Measurements from ENCODE around the gene BRD9. TPM values are rescaled to one million over a fixed set of nuclear protein-coding genes. Genes with fewer than 3 reads are reported as not detected.
A peak's percentile ranks its signal among the peaks of the same experiment; 100 is the strongest.
"Not testable (repeated sequence)": the region's sequence is repeated elsewhere in the genome, so short reads cannot be mapped to it uniquely, and the experiment has no call there.

Gene BRD9
- total and polyA plus RNA-seq, 9 of the 15 experiments (the other 6 are each of a cell fraction or from before 2014, with no cell fraction given): 2.4 to 68.7 (median 44.9) TPM

DNA sequence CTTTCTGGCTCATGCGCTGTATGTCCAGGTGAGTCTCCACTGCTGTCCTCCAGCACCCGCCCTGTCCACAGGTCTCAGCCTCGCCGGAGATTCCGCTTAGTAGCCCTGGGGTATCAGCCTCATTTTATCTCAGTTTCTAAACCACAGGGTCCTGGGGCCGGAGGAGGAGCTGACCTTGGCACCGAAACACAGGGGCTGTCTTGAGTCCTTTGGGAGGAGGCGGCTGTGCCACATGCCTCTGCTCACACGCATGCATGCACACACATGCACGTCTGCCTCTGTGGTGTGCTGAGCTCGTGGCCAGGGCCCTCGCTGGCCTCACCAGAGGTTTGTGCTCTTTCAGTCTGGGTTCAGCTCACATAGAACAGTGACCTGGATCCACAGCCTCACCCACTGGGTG is 23.3 kb upstream of the BRD9 start (continued):
- TF ChIP-seq KLF6 (CRISPR knock-in tag; IDR thresholded peaks at IDR 0.05; ENCODE audit: borderline replicate concordance) (no peak), HMG20B (CRISPR knock-in tag; IDR thresholded peaks at IDR 0.05) (no peak)

DNA sequence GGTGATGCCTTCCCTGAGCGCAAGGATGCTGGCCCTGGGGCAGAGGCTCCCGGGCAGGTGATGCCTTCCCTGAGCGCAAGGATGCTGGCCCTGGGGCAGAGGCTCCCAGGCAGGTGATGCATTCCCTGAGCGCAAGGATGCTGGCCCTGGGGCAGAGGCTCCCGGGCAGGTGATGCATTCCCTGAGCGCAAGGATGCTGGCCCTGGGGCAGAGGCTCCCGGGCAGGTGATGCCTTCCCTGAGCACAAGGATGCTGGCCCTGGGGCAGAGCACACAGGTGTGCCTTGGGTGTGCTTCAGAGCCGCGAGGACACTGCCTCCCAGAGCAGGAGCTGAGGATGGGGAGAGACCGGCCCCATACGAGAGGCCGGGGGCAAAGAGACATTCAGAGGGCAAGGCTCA is 22.7 kb upstream of the BRD9 start:
- H3K9me3 ChIP-seq (replicated peaks; ENCODE audit: control insufficient read depth, insufficient read depth, low read depth, low read length); H3K4me1 ChIP-seq (replicated peaks in 1 of 2; ENCODE audit: control insufficient read depth in 2 of 2, insufficient read depth in 2 of 2, low read length in 2 of 2); H3K27me3 ChIP-seq (ENCODE audit: control insufficient read depth in 2 of 2, insufficient read depth in 2 of 2, low read length in 2 of 2); CTCF ChIA-PET (ENCODE audit: low intra/inter-chr PET ratio); H3K9me1 ChIP-seq (ENCODE audit: control insufficient read depth, insufficient read depth, low read length); H3K79me2 ChIP-seq (ENCODE audit: control insufficient read depth, insufficient read depth, low read length); BruUV-seq (replicated peaks); intact Hi-C loops (cut with micrococcal nuclease); POLR2A ChIA-PET; H3K27ac ChIP-seq (ENCODE audit: extremely low read depth, low read depth, low read length); FAIRE-seq; H4K20me1 ChIP-seq (replicated peaks; ENCODE audit: control insufficient read depth, insufficient read depth, low read length); H3K4me3 ChIP-seq; in situ Hi-C loops (cut with MboI); H2AFZ ChIP-seq (ENCODE audit: low read depth, low read length); H3K9ac ChIP-seq (ENCODE audit: insufficient read depth in 1 of 2, low read depth in 2 of 2, low read length in 2 of 2); DNase-seq (ENCODE audit: extremely low read depth in 1 of 4, low spot score in 3 of 4); ATAC-seq; H3K4me2 ChIP-seq (ENCODE audit: insufficient read depth, low read length): not testable (repeated sequence)
- 94% methylated on average over 12 of the region's 12 CpGs for WGBS (ENCODE audit: insufficient coverage, low coverage, missing lambda C conversion rate)
- H3K36me3 ChIP-seq (ENCODE audit: control insufficient read depth, insufficient read depth, low read length): peaks cover 84% of the 10 kb centered on the region; the same call in 2 of the 3 replicates

DNA sequence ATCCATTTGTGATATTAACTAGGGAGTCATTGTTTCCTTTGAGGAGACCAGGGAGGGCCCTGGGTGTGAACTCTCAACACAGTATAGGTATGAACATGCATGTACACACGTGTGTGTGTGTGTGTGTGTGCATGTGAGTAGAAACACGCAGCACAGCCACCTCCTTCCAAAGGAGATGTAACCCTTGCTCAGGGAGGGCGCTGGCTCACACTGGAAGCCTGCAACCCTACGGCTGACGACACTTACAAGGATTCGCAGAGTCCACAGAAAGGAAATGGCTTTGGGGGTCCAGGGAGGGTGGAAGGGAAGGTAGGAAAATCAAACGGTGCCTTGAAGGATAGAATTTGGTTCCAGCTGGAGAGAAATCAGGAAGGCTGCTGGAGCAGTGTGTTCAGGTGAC is 22.0 kb upstream of the BRD9 start:
- WGBS (ENCODE audit: insufficient coverage, low coverage, missing lambda C conversion rate): 84% methylated on average over 7 of the region's 7 CpGs
- no peaks in the 10 kb centered on the region for H3K27me3 ChIP-seq (ENCODE audit: control insufficient read depth in 2 of 2, insufficient read depth in 2 of 2, low read length in 2 of 2)
- H3K36me3 ChIP-seq (ENCODE audit: control insufficient read depth, insufficient read depth, low read length): peaks cover 90% of the 10 kb centered on the region; the same call in 2 of the 3 replicates
- no peak for FAIRE-seq
- no peak for DNase-seq (ENCODE audit: extremely low read depth in 1 of 4, low spot score in 3 of 4)
- no peak for TF ChIP-seq TCFL5 (CRISPR knock-in tag; conservative IDR thresholded peaks at IDR 0.05)
- TF ChIP-seq SUPT5H (IDR thresholded peaks at IDR 0.05): 0 out of 2 replicates have a peak, but pooled peaks have one; percentile 12
- H3K9ac ChIP-seq (ENCODE audit: insufficient read depth in 1 of 2, low read depth in 2 of 2, low read length in 2 of 2): no peak overlapping the region
- peaks cover 5% of the 10 kb centered on the region for H3K9me1 ChIP-seq (ENCODE audit: control insufficient read depth, insufficient read depth, low read length)
- BruUV-seq (replicated peaks): no TSS peak
- no peaks in the 10 kb centered on the region for H3K79me2 ChIP-seq (ENCODE audit: control insufficient read depth, insufficient read depth, low read length)
- no peak overlapping the region for H3K27ac ChIP-seq (ENCODE audit: extremely low read depth, low read depth, low read length)
- H3K9me3 ChIP-seq (replicated peaks; ENCODE audit: control insufficient read depth, insufficient read depth, low read depth, low read length): no peaks in the 10 kb centered on the region
- H2AFZ ChIP-seq (ENCODE audit: low read depth, low read length): no peak overlapping the region
- no peak overlapping the region for H3K4me3 ChIP-seq
- ATAC-seq: no peak
- peaks cover 7 to 9% of the 10 kb centered on the region in 2 experiments; a peak in 3 of 5 replicates for H3K4me1 ChIP-seq (replicated peaks in 1 of 2; ENCODE audit: control insufficient read depth in 2 of 2, insufficient read depth in 2 of 2, low read length in 2 of 2)
- intact Hi-C loops (cut with micrococcal nuclease) (no loop called here), in situ Hi-C loops (cut with MboI) (no loop called here)
- peaks cover 5% of the 10 kb centered on the region; the same call in 1 of the 2 replicates for H4K20me1 ChIP-seq (replicated peaks; ENCODE audit: control insufficient read depth, insufficient read depth, low read length)
- ChIA-PET CTCF (ENCODE audit: low intra/inter-chr PET ratio) (no interaction called here), POLR2A (no interaction called here)
- H3K4me2 ChIP-seq (ENCODE audit: insufficient read depth, low read length): no peak overlapping the region

Data from K562 (cell line).